ENCODE data around the gene CNTNAP2. TPM values are rescaled to one million over a fixed set of nuclear protein-coding genes. Genes with fewer than 3 reads are reported as not detected.

The CNTNAP2 gene
- total RNA-seq, 2 donors from 2014 or later: 171 to 228 TPM

DNA sequence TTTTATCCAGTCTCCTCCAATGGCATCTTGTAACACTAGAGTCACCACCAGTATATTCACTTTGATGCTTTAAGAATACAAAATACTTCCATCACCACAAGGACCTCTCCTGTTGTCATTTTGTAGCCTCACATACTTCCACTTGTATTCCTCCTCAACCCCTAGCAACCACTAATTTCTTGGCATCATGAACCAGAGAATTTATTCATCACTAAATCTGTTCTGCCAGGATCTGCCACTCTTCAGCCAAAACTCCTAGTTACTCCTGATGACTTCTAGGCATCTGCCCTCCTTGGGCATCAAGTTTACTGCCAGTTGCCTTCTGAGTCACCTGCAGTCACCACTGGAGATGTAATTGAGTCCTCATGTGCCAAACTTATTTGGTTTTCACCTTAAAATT, 906.8 kb downstream of the CNTNAP2 start:
- no peaks in the 10 kb centered on the region for H3K9me3 ChIP-seq (ENCODE audit: control insufficient read depth, low read length)
- Mint-ChIP-seq H3K36me3 (ENCODE audit: low read depth) (no peaks in the 10 kb centered on the region), H3K27ac (no peak overlapping the region), H3K27me3 (ENCODE audit: insufficient read depth) (no peaks in the 10 kb centered on the region), H3K9me3 (no peaks in the 10 kb centered on the region), H3K4me3 (no peak overlapping the region), H3K4me1 (peaks cover 4% of the 10 kb centered on the region)
- H3K4me3 ChIP-seq (ENCODE audit: low read length): no peak overlapping the region
- no peaks in the 10 kb centered on the region for H3K27me3 ChIP-seq (ENCODE audit: control insufficient read depth, insufficient read depth, low read length, poor library complexity, severe bottlenecking)
- H3K27ac ChIP-seq (ENCODE audit: low read depth, low read length): no peak overlapping the region
- H3K36me3 ChIP-seq (ENCODE audit: control insufficient read depth, insufficient read depth, low read length): no peaks in the 10 kb centered on the region
- TF ChIP-seq, protein P1, sequence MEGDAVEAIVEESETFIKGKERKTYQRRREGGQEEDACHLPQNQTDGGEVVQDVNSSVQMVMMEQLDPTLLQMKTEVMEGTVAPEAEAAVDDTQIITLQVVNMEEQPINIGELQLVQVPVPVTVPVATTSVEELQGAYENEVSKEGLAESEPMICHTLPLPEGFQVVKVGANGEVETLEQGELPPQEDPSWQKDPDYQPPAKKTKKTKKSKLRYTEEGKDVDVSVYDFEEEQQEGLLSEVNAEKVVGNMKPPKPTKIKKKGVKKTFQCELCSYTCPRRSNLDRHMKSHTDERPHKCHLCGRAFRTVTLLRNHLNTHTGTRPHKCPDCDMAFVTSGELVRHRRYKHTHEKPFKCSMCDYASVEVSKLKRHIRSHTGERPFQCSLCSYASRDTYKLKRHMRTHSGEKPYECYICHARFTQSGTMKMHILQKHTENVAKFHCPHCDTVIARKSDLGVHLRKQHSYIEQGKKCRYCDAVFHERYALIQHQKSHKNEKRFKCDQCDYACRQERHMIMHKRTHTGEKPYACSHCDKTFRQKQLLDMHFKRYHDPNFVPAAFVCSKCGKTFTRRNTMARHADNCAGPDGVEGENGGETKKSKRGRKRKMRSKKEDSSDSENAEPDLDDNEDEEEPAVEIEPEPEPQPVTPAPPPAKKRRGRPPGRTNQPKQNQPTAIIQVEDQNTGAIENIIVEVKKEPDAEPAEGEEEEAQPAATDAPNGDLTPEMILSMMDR (conservative IDR thresholded peaks at IDR 0.05): no peak
- DNase-seq: no peak
- no peak overlapping the region for H3K9ac ChIP-seq (ENCODE audit: extremely low read depth, low read length, poor library complexity, severe bottlenecking)
- no peaks in the 10 kb centered on the region for H3K4me1 ChIP-seq (ENCODE audit: control insufficient read depth, insufficient read depth, low read length)

DNA sequence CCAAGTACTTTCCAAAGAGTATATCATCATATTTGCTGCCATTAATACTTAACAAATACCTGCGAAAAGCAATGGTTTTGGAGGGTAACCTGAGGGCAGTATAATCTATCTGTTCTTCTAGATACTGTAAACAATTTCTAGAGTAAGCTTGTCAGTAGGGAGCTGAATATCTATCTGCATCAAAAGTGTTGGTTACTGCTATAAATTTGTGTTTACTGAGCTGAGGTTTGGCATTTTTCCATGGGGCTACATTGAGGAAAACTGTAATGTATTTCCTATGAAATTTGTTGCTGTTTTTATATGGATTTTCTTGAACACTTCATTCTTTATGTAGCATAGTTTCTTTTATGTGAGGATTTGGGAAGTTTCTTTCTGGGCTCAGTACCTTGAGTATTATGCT, 913.4 kb downstream of the CNTNAP2 start:
- Mint-ChIP-seq H3K4me3 (no peak overlapping the region), H3K4me1 (peaks cover under 1% of the 10 kb centered on the region), H3K27me3 (ENCODE audit: insufficient read depth) (no peaks in the 10 kb centered on the region), H3K9me3 (no peaks in the 10 kb centered on the region), H3K36me3 (ENCODE audit: low read depth) (no peaks in the 10 kb centered on the region), H3K27ac (no peak overlapping the region)
- TF ChIP-seq, protein P1 (conservative IDR thresholded peaks at IDR 0.05): no peak
- Histone ChIP-seq H3K27ac (ENCODE audit: low read depth, low read length) (no peak overlapping the region), H3K36me3 (ENCODE audit: control insufficient read depth, insufficient read depth, low read length) (no peaks in the 10 kb centered on the region), H3K4me3 (ENCODE audit: low read length) (no peak overlapping the region), H3K4me1 (ENCODE audit: control insufficient read depth, insufficient read depth, low read length) (no peaks in the 10 kb centered on the region), H3K9me3 (ENCODE audit: control insufficient read depth, low read length) (no peaks in the 10 kb centered on the region), H3K27me3 (ENCODE audit: control insufficient read depth, insufficient read depth, low read length, poor library complexity, severe bottlenecking) (no peaks in the 10 kb centered on the region), H3K9ac (ENCODE audit: extremely low read depth, low read length, poor library complexity, severe bottlenecking) (no peak overlapping the region)
- 85 to 100% methylated on average over 1 of the region's 1 CpG for WGBS, 2 experiments (ENCODE audit: insufficient coverage in 1 of 2, insufficient read length in 1 of 2)
- DNase-seq: no peak

DNA sequence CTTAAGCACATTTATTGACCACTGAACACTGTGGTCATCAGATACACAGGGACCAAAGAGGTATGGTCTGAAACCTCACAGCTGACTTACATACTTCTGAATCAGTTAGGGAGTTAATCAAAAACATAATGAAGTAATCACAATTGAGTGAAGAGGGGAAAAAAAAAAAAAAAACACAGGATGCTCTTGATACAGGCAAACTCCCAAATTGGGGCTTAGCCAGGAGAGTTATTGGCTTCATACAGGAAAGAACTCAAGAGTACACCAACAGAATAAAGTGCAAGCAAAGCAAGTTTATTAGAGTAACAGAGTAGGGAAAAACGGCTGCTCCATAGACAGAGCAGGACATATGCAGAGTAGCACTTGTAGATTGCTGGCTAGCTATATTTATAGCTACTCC, 917.0 kb downstream of the CNTNAP2 start:
- TF ChIP-seq, protein P1 (conservative IDR thresholded peaks at IDR 0.05): no peak
- 81% methylated on average over 1 of the region's 1 CpG; no CpG with 5 or more reads in 1 of the 2 experiments for WGBS, 2 experiments (ENCODE audit: insufficient coverage in 1 of 2, insufficient read length in 1 of 2)
- H3K4me3 Mint-ChIP-seq: no peak overlapping the region
- no peak overlapping the region for H3K9ac ChIP-seq (ENCODE audit: extremely low read depth, low read length, poor library complexity, severe bottlenecking)
- H3K9me3 ChIP-seq (ENCODE audit: control insufficient read depth, low read length): no peaks in the 10 kb centered on the region
- no peaks in the 10 kb centered on the region for H3K27me3 Mint-ChIP-seq (ENCODE audit: insufficient read depth)
- no peaks in the 10 kb centered on the region for H3K36me3 ChIP-seq (ENCODE audit: control insufficient read depth, insufficient read depth, low read length)
- DNase-seq: no peak
- no peaks in the 10 kb centered on the region for H3K36me3 Mint-ChIP-seq (ENCODE audit: low read depth)
- no peaks in the 10 kb centered on the region for H3K4me1 ChIP-seq (ENCODE audit: control insufficient read depth, insufficient read depth, low read length)
- H3K4me3 ChIP-seq (ENCODE audit: low read length): no peak overlapping the region
- peaks cover 9% of the 10 kb centered on the region for H3K4me1 Mint-ChIP-seq
- no peak overlapping the region for H3K27ac ChIP-seq (ENCODE audit: low read depth, low read length)
- H3K27me3 ChIP-seq (ENCODE audit: control insufficient read depth, insufficient read depth, low read length, poor library complexity, severe bottlenecking): no peaks in the 10 kb centered on the region
- H3K9me3 Mint-ChIP-seq: no peaks in the 10 kb centered on the region
- no peak overlapping the region for H3K27ac Mint-ChIP-seq
